OCI-LY1 (cell line): ENCODE data around the gene PDCL2.
"Not testable (repeated sequence)": the region's sequence is repeated elsewhere in the genome, so short reads cannot be mapped to it uniquely, and the experiment has no call there.

Source experiments
- H2AFZ ChIP-seq: fragments of 200-600 bp; sonication (generic), shearing (Covaris generic); 2 replicates; pipeline ENCODE4 v1.6.0; 2014; ENCODE audit warnings: antibody characterized with exemption, mild to moderate bottlenecking, low read length
- H3F3A ChIP-seq: fragments of 200-600 bp; sonication (generic), shearing (Covaris generic); 2 replicates; pipeline ENCODE4 v1.6.0; 2014; ENCODE audit warnings: mild to moderate bottlenecking, antibody characterized with exemption, low read length, moderate library complexity; ENCODE audit not compliant: insufficient read depth
- H3K27ac ChIP-seq: fragments of 200-600 bp; sonication (generic); 2 replicates; pipeline ENCODE4 v1.5.1; 2014; ENCODE audit warnings: low read length, mixed run types, mild to moderate bottlenecking, low read depth; ENCODE audit not compliant: poor library complexity, severe bottlenecking
- H3K27me3 ChIP-seq: fragments of 200-600 bp; sonication (generic); 2 replicates; pipeline ENCODE4 v1.6.0; 2014; ENCODE audit warnings: antibody characterized with exemption, mild to moderate bottlenecking, low read length, moderate library complexity; ENCODE audit not compliant: insufficient read depth
- H3K36me3 ChIP-seq: fragments of 200-600 bp; sonication (generic); 2 replicates; pipeline ENCODE4 v1.6.1; 2014; ENCODE audit warnings: mild to moderate bottlenecking, antibody characterized with exemption, low read length, moderate library complexity, mixed read lengths; ENCODE audit not compliant: insufficient read depth
- H3K4me1 ChIP-seq: fragments of 200-600 bp; sonication (generic); 2 replicates; pipeline ENCODE4 v1.5.1; 2014; ENCODE audit warnings: mild to moderate bottlenecking, low read length, moderate library complexity; ENCODE audit not compliant: insufficient read depth, severe bottlenecking
- H3K4me2 ChIP-seq: fragments of 200-600 bp; sonication (generic), shearing (Covaris generic); 2 replicates; pipeline ENCODE4 v1.6.1; 2014; ENCODE audit warnings: low read length
- H3K4me3 ChIP-seq: fragments of 200-600 bp; sonication (generic); 2 replicates; pipeline ENCODE4 v1.5.1; 2014; ENCODE audit warnings: low read length, low read depth, mild to moderate bottlenecking, mixed read lengths; ENCODE audit not compliant: poor library complexity, severe bottlenecking
- H3K79me2 ChIP-seq: fragments of 200-600 bp; shearing (Covaris generic); 2 replicates; pipeline ENCODE4 v1.6.1; 2016; ENCODE audit warnings: mixed run types, low read length, mixed read lengths; ENCODE audit not compliant: insufficient read depth
- H3K9ac ChIP-seq: fragments of 200-600 bp; sonication (generic), shearing (Covaris generic); 2 replicates; pipeline ENCODE4 v1.6.1; 2014; ENCODE audit warnings: mild to moderate bottlenecking, low read length, mixed read lengths
- H3K9me2 ChIP-seq: fragments of 200-600 bp; sonication (generic), shearing (Covaris generic); 2 replicates; pipeline ENCODE4 v1.6.1; 2014; ENCODE audit warnings: low read depth, mild to moderate bottlenecking, low read length, mixed read lengths
- H3K9me3 ChIP-seq: fragments of 200-600 bp; shearing (Covaris generic); 2 replicates; pipeline ENCODE4 v1.6.1; 2014; ENCODE audit warnings: low read length, mixed read lengths
- H4K20me1 ChIP-seq: fragments of 200-600 bp; sonication (generic), shearing (Covaris generic); 2 replicates; pipeline ENCODE4 v1.6.0; 2016; ENCODE audit warnings: mild to moderate bottlenecking, low read length; ENCODE audit not compliant: insufficient read depth
- CTCF ChIP-seq: fragments of 200-600 bp; sonication (generic), shearing (Covaris generic); IDR thresholded peaks from 2 replicates; pipeline ENCODE4 v1.5.1; 2017; ENCODE audit warnings: mild to moderate bottlenecking, antibody characterized with exemption, low read length, moderate library complexity, mixed read lengths
- EZH2 ChIP-seq: fragments of 200-600 bp; sonication (generic), shearing (Covaris generic); IDR thresholded peaks from 2 replicates; pipeline ENCODE4 v1.8.0; 2017; ENCODE audit warnings: borderline replicate concordance, mixed run types, mild to moderate bottlenecking, antibody characterized with exemption, low read length, moderate library complexity, mixed read lengths

Gene PDCL2

DNA sequence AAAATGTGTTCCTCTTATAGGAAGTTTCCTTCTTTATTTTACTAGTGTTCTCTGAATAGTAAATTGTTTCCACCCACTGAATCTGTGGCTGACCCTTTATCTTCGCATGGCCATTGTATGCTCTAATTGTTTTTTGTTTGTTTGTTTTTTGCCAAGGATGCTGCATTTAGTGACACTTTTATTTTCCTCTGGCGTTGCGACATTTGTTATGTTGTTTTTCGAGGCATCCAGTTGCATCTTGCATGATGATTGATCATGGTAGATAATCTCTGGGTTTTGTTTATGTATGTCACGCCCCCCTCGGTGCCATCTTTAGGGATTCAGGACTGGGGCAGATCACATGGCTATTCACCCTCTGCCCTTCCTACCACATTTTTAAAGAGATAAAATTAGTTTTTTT, 41.9 kb upstream of the PDCL2 start:
- H2AFZ ChIP-seq = no peak overlapping the region
- H3K9ac ChIP-seq = no peak overlapping the region
- H4K20me1 ChIP-seq = no peaks in the 10 kb centered on the region
- no peaks in the 10 kb centered on the region for H3F3A ChIP-seq
- TF ChIP-seq CTCF (no peak), EZH2 (no peak)
- no peak overlapping the region for H3K4me2 ChIP-seq
- no peak overlapping the region for H3K4me3 ChIP-seq
- H3K9me3 ChIP-seq = no peaks in the 10 kb centered on the region
- H3K79me2 ChIP-seq = no peaks in the 10 kb centered on the region
- H3K27ac ChIP-seq = no peak overlapping the region
- H3K4me1 ChIP-seq = no peaks in the 10 kb centered on the region
- no peaks in the 10 kb centered on the region for H3K9me2 ChIP-seq
- H3K27me3 ChIP-seq = no peaks in the 10 kb centered on the region
- no peaks in the 10 kb centered on the region for H3K36me3 ChIP-seq

DNA sequence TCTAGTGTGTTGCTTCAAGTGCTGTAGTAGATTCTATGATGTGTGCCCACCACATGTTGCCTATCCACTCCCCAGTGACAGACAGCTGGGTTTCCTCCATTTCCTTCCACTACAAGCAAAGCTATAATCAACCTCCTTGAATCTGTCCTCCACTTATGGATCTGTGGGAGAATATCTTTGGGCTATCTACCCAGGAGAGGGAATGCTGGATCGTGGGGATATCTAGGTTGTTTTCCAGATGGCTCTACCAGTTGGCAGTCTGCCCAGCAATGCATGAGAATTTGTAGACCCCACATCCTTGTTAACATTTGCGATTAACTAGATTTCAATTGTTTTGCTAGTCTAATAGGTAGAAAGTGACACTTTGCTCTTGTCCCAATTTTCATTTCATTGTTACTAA, 33.8 kb upstream of the PDCL2 start:
- H4K20me1 ChIP-seq = no peaks in the 10 kb centered on the region
- H3K9ac ChIP-seq = no peak overlapping the region
- no peaks in the 10 kb centered on the region for H3K27me3 ChIP-seq

DNA sequence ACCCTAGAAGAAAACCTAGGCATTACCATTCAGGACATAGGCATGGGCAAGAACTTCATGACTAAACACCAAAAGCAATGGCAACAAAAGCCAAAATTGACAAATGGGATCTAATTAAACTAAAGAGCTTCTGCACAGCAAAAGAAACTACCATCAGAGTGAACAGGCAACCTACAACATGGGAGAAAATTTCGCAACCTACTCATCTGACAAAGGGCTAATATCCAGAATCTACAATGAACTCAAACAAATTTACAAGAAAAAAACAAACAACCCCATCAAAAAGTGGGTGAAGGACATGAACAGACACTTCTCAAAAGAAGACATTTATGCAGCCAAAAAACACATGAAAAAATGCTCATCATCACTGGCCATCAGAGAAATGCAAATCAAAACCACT, 32.0 kb upstream of the PDCL2 start:
- H4K20me1 ChIP-seq, H3K27ac ChIP-seq, H3K79me2 ChIP-seq, H2AFZ ChIP-seq, H3K27me3 ChIP-seq, H3K4me1 ChIP-seq, H3K4me2 ChIP-seq, H3K9ac ChIP-seq, H3K9me2 ChIP-seq, H3K4me3 ChIP-seq, H3K36me3 ChIP-seq, H3K9me3 ChIP-seq, H3F3A ChIP-seq: not testable (repeated sequence)

More for the DNA sequence above, 33.8 kb upstream of the PDCL2 start:
- H3K9me3 ChIP-seq = no peaks in the 10 kb centered on the region
- TF ChIP-seq EZH2 (no peak), CTCF (no peak)
- no peaks in the 10 kb centered on the region for H3K79me2 ChIP-seq
- no peak overlapping the region for H2AFZ ChIP-seq
- no peaks in the 10 kb centered on the region for H3K36me3 ChIP-seq
- H3K4me3 ChIP-seq = no peak overlapping the region
- H3K4me1 ChIP-seq = no peaks in the 10 kb centered on the region
- H3K4me2 ChIP-seq = no peak overlapping the region
- H3K27ac ChIP-seq = no peak overlapping the region
- no peaks in the 10 kb centered on the region for H3K9me2 ChIP-seq
- H3F3A ChIP-seq = no peaks in the 10 kb centered on the region

- no peaks in the 10 kb centered on the region for H3K4me1 ChIP-seq
- no peak overlapping the region for H3K27ac ChIP-seq
- H3F3A ChIP-seq = no peaks in the 10 kb centered on the region
- H3K9me2 ChIP-seq = no peaks in the 10 kb centered on the region
- no peak overlapping the region for H2AFZ ChIP-seq
- no peaks in the 10 kb centered on the region for H4K20me1 ChIP-seq
- H3K4me3 ChIP-seq = no peak overlapping the region
- no peaks in the 10 kb centered on the region for H3K9me3 ChIP-seq
- no peaks in the 10 kb centered on the region for H3K27me3 ChIP-seq
- H3K36me3 ChIP-seq = no peaks in the 10 kb centered on the region
- no peak overlapping the region for H3K4me2 ChIP-seq
- H3K9ac ChIP-seq = no peak overlapping the region
- no peaks in the 10 kb centered on the region for H3K79me2 ChIP-seq
- TF ChIP-seq CTCF (no peak), EZH2 (no peak)
These were observed 26.6 kb upstream of the PDCL2 start for GRCh38 chr4:55618546-55619143.
